Measurements from ENCODE around the gene IRS2.

IRS2 gene

DNA sequence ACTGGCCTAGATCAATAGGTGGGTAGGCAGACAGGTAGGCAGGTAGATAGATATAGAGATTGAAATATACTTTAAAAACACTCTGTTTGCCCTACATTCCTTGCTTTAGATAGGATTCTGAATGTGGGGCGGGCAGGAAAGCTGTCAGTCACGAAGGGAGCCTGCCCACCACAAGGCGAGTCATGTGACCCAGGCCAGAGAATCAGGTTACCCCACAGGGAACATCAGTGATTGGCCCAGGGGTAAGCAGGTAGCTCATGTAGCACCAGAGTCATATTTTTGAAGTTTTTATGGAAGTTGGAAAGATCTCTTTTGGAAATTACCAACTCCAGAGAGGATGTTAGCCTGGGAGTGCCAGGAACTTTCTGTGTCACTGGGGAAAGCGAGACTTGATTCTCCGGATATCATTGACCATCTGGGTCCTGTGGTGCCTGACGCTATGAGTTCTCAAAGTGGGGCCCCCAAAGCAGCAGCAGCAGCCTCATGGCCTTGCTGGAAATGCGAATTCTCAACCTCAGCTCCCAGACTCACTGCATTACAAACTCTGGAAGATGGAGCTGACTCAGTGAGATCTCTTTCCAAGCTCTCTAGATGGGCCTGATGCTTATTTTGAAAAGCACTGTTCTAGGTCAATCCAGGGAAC is 60.3 kb downstream of the IRS2 start:
- no peak for DNase-seq

DNA sequence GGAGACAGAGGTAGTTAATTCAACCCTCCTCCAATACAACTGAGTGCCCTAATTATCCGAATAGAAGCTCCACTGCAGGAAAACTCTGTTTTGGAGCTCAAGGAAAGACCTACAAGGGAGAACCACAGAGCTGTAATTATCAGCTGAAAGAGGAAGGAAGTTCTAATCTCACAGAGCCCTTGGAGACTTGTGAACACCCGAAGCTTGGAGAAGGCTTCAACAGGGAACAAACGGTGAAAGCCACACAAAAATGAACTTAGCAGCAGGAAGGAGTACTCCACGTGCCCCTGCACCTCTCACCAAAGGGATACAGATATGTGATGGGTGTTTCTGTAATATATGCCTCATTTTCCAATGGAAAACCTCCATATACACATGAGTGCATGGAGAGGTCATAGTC is 61.1 kb downstream of the IRS2 start:
- DNase-seq = no peak

DNA sequence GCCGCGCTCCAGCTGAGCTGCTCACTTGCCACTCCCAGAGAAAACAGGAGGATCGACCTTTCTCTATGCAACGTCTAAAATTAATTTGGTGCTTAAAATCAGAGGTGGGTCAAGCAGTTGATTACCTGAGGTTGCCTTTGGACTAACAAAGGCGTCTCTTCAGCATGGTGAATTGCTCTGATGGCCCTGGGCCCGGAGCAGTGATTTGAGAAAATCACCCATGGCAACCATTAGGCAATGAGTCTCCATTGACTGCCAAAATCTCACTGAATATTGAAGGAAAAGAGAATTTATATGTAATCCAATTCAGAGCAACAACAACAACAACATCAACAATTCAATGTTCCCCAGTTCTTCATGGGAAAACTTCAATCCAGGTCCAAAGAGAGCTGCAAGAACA is 61.8 kb downstream of the IRS2 start:
- no peak for DNase-seq

DNA sequence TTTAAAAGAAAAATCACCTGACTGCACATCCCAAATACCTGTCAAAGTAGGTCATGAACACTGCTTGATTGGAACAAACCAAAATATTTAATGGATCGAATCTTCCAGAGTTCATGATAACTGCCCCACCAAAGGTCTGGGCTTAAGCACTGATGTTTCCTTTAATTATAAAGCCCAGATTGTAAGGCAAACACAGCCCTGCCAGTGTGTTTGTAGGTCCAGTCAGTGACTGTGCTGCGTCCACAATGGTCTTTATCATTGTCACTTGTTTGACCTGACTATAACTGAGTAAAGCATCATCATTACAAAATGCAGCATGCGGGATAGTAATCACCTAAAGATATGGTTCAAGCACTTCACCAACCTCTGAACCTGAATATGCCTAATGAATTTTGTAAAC is 63.3 kb downstream of the IRS2 start:
- DNase-seq = no peak

DNA sequence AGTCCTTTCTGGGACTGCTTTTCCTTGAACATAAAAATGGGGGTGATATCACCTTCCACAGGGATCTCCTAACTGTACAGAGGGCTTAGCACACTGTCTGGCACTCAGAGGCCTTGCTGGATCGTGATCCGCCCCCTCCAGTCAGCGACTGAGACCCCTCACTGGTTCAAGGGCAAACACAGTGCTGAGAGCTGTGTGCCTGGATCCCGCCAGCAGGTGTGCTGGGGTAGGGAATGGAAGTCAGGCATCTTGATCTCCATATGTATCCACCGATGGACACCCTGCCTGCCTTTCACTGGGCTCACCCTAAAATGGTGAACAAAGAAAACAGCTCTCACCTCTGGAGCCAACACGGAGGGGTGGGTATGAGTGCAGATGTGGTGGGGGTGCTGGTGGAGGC is 64.3 kb downstream of the IRS2 start:
- DNase-seq = no peak

DNA sequence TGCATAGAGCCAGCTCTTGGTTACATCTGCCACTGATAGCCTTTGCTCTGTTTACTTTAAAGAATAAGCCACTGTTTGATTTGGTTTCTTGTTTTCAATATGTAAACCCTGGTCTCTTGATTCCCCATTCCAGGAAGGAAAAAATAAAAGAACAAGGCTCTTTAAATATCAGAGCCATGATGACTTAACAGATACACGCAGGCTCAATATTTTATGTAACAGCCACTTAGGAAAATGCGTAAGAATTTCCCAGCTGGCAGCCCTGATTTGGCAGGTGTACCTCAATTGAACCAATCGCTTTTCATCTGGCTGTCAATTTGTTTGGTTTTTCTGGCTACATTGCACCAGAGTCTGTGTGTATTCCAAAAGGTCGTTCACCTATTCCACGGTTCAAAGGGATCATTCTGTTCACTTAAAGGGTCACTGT is 65.6 kb downstream of the IRS2 start:
- no peak for DNase-seq

DNA sequence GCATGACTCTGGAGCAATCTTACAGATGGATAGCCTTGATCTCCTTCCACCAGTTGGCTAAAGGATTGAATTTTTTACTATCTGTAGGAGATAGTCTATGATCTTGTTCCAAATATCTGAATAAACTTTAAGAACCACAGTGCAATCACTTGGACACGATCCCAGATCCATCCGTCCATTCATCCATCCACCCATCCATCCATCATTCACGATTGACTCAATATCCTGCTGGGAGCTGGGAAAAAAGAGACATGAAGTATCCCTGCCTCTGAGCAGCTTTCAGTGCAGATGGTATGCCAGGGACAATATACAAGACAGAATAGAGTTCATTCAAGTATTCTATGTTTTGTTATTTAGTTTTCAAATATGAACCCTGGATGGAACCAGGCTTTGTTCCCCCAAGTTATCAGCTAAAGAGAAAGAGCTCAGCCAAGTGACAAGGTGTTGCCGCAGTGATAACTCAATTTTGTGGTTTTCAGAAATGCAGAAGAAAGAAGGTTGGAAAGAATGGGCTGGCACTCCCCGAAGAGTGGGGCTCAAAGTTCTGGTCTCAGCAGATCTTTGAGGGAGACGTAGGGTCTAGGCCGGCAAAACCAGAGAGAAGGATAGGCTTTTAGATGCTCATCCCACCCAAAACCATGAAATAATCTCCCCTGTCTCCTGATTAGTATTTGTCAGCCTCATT is 66.3 kb downstream of the IRS2 start:
- no peak for DNase-seq

DNA sequence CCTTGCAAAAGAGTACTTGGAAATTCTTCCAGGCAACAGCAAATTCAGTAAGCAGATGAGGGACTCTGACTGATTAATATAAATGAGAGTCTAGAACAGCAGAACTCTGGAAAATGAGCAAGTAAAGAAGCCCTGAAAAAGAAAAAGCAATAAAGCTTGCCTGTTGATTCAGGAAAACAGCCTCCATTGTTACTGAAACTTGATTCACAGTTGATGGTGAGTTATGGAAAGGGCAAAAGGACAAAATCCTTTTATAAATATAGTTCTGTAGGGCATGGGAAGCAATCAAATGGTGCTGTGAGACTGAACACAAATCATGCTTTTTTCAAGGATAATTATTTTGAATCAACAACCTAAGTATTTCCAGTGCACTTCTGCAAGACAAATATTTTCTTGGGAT is 67.7 kb downstream of the IRS2 start:
- no peak for DNase-seq

DNA sequence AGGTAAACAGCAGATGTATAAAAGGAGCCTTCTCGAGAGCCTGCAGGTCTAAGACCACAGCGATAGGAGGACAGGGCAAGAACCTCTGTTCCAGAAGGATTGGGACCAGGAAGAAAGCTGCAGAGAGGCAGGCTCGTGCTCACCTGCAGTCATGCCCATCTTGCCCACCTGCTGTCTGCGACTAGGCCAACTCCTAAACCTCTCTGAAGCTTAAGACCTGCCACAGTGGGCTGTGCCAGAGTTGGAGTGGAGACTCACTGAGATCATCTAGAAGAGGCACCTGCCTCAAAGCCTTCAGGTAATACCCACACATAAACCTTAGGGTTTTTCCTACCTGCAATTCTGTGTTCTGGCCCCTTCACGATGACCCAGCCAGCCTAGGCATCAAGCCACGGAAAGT is 68.7 kb downstream of the IRS2 start:
- no peak for DNase-seq

DNA sequence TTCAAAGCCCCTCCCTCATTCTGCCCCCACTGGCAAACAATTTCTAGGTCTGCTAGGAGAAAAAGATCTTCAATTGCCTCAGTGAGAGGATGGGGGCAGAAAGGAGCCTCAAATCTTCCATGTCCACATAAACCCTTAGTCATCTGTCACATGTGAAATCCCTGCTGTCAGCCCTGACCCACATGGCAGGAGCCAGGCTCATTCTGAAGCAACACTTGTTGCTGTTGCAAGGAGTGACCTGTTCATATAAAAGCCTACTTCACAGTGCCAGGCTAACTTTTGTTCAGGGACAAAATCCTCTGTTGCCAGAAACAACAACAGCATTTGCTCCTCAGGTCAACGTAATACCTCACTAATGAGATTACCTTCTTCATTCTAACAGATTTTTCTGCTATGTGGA is 70.5 kb downstream of the IRS2 start:
- no peak for DNase-seq

DNA sequence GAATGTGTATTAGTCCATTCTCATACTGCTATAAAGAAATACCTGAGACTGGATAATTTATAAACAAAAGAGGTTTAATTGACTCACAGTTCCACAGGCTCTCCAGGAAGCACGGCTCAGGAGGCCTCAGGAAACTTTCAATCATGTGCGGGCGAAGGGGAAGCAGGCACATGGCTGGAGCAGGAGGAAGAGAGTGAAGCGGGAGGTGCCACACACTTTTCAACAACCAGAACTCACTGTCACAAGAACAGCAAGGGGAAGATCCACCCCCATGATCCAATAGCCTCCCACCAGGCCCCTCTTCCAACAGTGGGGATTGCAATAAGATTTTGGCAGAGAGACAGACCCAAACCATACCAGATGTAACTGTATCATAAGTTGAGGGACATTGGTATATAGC is 72.7 kb downstream of the IRS2 start:
- no peak for DNase-seq

DNA sequence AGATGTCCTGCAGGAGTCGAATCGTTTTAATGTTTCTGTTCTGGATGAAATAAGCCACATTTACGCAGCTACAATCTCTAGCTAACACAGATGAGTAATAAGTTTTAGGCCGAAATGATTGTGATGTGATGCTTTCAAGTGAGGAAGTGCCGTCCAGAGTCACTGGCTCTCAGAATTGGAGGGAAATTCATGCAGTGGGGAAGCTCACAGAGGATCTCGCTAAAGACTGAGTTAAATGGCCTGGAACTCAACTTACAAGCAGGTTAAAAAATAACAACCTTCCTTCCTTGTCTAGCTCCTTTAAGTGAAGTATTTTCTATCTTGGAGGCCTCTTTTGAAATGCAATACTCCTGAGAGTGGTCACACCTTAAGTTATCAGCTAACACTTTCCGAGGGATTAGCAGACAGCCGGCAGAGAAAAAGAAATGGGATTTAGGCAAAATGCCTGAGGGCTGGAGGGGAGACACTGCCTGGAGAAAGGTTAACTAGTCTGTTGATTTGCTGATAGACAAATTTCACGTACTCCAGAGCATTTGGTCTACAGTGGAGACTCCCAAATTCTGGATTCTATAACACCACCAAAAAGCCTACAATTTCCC is 74.2 kb downstream of the IRS2 start:
- DNase-seq = no peak

DNA sequence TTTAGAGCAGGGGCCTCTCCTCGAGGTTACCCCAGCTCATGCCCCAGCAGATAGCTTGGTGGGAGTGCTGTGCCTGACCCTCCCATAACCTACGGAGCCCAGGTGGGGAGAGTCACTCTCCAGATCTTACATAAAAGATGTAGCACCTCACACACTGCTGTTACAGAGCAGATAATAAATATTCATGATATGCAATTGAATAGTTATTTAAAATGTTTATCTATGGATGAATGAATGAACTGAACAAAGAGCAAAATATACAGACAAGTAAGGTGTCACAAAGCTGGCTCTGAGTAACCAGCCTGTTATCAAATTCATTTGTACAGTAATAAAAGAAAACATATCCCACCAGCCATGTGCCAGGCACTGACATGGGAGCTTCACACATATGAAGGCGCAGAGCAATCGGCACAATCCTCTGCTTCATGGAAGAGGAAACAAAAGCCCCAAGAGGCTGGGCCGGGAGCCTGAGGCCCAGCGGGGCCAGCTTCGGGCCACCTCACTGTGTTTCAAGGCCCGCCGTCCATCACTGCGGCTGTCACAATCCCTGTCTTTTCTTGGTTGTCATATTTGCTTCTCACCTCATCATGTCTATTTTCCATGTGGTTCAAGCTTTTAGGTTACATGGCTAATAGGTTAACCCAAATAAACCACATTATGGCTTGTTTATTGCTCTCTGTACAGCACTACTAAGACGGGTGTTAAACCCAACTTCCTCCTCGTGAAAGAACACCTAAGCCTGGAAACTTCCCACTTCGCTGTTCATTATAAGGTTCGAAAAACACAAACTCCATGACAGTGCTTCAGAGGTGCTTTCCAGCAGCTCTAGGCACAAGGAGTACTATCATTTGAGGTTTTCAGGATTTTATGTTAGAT is 78.4 kb downstream of the IRS2 start:
- no peak for DNase-seq

DNA sequence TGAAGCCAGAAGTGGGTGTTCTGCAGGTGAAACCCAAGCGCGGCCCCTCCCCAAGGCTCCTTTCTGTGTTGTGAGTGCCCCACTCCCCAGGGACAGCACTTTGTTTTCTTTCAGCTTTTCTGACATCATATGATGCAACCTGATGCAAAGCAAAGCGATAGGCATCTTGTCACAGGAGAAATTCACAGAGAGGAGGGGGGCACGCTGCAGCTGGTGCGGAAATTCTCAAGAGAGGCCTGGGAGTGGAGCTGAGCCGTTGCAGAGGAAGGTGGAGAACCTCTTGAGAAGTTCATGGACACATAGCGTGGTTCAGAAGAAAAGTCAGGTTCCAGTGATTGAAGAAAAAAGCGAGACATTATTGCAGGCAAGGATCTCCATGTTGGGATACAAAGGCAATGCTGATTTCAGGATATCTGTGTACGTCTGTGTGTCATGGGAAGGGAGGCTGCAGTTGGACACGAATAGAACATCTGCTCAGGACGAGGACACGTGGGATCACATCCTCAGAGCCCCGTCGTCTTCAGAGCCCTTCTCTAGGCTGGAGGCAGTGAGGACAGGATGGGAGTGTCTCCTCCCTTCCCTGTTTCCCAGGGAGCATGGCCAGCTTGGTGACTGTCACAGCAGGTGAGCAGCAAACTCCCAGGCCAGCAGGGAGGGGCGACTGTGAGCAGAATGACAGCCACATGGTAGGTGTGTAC is 79.2 kb downstream of the IRS2 start:
- DNase-seq = no peak

DNA sequence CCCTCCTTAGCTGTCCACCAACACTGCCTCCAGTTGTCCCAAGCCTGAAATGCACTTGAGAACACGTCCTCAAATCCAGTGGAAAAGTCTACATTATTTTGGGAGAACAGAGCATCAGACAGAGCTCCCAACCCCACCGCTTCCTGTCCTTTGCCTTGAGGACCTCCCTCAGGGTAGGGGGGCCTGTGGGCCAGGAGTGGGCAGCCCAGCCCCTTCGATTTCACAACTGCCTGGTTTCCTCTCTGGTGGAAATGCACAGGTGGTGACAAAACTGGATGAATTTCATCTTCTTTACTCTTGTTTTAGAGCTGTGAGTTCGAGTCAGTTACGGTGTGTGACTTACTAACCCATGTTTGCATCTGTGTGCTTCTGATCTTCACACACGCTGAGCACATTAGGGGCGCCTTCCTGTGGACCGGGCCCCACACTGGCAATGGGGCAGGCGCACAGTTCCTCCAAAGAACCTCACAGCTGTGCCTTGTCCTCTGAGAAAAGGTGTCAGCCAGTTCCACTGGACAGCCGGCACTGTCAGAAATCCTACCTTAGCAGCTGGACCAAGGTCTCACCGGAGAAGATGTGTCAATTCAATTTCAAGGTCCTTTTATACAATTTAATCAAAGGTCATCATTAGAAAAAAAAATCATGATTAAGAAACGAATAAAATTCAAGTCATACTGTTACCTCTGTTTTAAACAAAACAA is 80.2 kb downstream of the IRS2 start:
- DNase-seq = no peak

DNA sequence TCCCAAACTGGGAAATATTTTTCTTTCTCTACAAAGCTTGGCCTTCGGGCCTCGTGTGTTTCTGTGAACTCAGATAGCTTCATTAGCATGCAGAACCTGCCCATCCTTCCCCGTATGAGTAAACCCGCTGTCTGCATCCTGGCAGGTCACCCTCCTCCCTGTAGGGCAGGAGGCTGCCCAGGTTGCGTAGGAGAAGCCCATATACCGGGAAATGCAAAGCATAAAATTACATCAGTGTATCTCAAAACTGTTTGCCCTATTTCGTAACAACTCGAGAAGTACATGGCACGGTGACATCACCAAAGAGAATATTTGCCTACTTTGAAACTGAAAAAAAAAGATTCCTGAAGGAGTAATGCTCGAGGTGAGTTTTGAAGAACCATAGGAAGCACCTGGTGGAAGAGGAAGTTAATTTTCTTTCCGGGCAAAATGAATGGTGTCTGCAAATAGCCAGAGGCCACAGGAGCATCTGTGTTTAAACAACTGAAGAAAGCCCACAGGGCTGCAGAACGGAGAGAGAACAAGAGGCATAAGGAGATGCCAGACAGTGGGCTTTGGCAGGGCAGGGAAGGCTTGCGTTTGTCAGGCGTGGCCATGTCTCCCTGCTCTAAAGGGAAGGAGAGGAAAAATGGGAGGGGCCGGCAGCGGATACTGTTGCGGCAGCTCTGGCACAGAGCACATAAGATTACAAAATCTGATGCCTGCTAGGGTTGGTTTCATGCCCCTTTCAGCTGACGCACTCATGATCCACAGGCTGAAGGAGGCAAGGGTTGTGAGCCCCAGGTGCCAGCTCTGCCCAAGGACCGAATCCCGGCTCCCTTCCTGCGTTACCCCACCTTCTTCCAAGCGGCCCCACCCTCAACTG is 81.4 kb downstream of the IRS2 start:
- DNase-seq = no peak

DNA sequence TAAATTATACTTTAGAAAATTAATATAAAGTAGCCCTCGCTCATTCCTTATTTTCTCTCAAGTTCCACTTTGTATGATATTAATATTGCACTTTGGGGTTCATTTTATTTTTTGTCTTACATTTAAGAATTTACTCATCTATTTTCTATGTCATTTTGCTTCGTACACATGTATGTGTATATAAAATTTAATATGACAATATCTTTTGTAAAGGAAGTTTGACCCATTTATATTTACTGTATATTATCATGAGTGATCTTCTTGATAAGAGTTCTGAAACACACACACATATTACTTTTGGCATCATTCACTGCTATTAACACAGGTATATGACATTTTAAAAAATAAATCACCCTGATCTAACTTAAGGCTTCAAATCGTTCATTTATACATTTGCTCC is 83.1 kb downstream of the IRS2 start:
- DNase-seq = no peak

All from CD4-positive, alpha-beta T cell treated with Interleukin-12 subunit alpha and Interleukin-12 subunit beta, for 1 hour (primary cell).